TTC549 (cell line): ENCODE data around the gene UBE2V1.

ENCODE experiments used
- FAIRE-seq: peaks from 2 replicates; lab custom pipeline; 2012; peaks lifted over from hg19 to GRCh38; lab: Jason Lieb, UNC

The UBE2V1 gene

DNA sequence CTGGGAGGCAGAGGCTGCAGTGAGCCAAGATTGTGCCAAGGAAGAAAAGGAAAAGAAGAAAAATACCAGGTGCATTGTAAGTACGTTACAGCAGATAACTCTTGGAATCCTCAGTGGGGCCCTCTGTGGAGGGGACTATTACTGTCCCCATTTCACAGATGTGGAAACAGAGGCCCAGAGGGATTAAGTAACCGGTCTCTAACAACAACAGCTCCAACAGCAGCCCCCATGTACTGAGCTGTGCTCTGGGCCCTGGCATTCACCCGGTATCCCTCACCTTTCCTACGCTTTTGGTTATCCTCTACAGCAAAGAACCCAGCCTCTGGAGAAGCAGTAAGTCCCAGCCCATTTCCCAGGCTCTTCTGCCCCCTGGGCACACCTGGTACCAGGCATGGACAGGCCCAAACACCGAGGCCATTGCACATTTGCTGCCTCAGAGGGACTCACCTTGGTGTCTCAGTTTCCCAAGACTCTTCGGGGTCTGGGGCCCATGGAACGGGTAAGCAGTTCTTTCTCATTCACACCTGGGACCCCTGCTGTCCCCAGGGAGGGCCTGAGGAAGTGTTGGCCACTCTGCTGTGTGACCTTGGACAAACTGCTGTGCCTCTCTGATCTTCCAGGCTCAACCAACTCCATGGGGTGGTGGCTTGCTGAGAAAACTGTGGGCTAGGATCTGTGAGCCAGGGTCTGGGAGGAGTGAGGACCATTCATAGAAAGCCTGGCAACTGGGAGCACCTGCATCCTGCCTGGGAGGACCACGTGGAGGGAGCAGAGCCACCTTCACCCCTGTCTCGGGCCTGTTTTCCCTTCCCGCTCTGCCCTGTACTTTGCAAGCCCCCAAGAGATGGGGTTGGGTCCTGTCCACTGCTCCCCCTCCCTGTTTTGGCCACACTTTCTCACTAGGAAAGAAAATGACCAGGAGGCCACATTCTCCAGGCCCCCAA is 70.3 kb downstream of the UBE2V1 start:
- FAIRE-seq = no peak

DNA sequence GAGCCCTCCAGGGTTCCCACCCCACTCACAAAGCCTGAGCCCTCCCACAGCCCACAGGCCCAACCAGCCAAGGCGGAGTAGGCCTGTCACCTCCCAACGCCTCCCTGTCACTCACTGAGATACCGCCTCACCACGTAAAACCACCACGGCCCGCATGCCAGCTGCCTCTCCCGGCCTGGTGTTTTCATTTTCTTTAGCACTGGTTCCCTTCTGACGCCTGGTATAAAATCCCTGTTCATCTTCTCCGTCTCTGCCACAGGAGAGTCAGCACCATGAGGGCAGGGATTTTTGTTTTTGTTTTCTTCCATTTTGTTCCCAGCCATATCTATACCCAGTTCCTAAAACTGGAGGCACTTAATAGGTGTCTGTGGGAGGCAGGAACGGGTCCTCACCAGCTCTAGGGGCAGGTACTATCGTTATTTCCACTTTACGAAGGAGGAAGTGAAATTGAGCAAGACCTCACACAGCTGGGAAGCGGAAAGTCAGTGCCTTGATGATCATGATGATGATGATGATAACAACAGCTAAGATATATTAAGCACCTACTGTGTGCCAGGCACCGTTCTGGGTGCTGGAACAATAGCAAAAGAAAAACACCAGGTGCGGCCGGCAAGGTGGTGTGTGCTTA is 71.6 kb downstream of the UBE2V1 start:
- no peak for FAIRE-seq

DNA sequence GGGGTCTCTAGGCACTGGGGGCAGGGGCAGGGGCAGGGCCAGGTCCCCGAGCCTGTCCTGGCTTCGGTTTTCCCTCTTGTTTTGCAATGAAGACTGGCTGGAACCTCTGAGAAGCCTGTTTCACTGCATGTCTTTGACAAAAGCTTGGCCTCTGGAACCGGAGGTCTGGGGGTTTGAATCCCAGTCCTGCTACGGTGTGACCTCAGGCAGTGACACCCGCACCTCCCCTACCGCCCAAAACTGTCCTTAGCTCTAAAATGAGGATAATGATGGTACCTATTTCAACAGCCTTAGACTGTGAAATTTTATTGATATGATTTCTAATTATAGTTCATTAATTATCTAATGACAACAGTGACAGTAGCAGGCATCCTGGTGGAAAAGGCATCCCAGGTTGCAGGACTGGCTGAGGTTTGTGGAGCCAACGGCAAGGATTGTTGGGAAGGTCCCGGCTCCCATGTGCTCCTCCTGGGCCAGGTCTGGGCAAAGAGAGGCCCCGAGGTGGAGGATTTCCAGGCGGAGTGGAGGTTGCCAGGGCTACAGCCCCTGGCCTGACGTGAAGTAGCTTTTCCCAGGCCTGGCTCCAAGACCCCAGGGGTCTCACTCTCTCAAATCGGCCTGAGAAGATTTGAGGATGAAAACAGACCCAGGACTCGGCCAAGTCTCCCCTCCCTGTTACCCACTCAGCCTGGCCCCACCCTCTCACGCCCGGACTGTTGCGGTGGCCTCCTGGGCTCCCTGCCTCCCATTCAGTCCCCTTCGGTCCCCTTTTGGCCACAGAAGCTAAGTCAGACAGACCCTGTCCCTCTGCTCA is 72.3 kb downstream of the UBE2V1 start:
- FAIRE-seq = no peak

DNA sequence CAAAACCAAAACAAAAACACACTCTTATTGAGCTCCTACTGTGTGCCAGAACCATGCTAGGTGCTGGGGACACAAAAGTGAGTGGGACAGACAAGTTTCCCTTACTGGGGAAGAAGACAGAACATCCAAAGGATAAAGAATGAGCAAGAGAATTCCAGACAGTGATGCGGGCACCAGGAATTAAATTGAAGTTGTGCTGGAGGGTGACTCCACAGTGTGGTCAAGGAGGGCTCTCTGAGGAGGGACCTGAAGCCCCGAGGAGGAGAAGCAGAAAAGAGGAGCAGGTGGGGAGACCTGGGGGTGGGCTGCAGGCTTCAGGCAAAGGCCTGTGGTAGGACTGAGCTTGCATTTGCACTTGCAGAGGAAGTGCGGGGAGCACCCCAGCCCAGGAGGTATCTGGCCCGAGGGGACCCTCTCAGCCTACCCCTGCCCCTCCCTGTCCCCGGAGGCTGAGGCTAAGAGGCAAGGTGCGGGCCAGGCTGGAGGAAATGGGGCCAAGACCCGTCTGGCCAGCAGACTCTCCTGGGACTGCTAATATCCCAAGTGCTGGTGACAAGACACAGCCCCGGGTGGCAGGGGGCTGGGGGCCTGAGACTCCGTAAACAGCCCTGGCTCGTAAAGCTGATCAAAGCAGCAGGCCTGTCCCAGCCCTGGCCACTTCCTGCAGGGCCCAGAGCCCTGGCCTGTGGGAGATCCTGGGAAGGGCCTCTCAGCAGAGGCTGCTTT is 73.1 kb downstream of the UBE2V1 start:
- FAIRE-seq = no peak

DNA sequence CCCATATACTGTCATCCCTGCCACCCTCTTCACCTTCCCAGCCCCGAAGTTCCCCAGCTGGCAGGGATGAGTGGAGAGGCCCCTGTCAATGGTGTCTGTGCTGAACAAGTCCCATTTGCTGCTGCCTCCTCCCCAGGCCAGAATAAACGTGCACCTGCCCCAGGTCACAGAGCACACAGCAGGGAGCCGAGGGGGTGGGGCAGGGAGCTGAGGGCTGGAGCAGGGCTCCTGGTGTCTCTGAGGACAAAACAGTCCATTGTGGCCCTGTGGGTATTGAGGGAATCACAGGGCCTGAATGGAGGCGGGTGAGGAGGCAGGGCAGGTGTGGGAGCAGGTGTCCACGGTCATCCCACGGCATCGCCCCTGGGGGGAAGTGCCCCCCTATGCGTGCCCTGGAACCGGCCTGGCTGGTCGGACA is 74.4 kb downstream of the UBE2V1 start:
- no peak for FAIRE-seq

DNA sequence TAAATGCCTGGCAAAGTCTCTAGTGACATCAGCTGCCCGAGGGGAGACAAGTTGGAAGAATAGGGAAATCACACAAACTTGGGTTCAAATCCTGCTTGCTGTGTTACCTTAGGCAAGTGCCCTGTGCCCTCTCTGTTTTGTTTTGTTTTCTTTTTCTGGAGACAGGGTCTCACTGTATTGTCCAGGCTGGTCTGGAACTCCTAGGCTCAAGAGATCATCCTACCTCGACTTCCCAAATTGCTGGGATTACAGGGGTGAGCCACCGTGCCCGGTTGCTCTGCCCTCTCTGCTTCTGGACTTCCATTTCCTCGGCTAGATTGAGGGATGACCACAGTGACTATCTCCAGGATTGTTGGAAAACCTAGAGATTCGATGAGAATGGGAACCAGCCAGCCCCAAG is 74.8 kb downstream of the UBE2V1 start:
- no peak for FAIRE-seq

DNA sequence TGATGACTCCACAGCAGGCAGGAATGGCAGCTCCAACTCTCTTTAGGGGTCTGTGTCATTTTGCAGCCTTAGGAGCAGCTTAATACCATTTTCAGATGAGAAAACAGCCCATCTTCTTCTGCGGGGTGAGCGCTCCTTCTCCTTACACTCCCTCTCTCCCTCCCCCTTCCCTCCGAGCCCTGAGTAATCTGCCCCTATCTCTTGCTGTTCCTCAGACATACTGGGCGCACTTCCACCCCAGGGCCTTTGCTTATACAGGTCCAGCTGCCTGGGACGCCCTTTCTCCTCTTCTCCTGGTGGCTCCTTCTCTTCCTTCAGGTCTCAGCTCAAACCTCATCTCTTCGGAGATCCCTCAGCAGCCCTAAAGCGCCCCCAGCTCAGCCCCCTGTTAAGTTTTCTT is 75.4 kb downstream of the UBE2V1 start:
- no peak for FAIRE-seq

DNA sequence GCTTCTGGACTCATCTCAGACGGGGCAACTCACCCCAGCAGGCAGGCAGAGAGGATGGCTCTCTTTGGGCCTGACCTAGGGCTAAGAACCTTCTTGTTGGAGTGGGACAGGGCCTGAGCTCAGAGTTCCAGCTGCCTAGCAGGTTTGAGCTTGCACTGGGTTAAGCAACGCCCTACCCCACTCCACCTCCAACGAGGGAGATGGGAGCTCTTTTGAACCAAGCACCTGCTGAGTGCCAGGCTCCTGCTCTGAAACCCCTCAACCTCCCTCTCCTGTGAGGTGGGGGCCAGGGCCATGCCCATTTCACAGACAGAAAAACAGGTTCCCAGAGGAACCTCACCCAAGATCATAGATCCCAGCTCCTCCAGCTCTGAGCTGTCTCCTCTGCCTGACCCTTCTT is 75.8 kb downstream of the UBE2V1 start:
- no peak for FAIRE-seq

DNA sequence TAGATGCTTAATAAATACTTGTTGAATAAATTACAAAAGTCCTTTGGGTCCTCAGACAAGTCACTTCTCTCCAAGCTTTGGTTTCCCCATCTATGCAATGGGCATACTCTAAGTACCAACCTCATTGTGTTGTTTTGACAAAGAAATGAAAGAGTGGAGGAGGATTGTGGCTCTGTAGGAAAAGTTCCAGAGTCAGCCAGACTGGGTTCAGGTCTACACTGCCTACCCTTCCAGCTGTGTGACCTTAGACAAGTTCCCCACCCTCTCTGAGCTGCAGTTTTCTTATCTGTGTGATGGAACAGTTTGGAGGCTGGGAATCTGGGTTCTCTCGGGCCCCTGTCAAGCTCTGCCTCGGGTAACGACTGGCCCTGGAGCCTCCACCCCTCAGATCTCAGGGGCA is 76.2 kb downstream of the UBE2V1 start:
- no peak for FAIRE-seq

DNA sequence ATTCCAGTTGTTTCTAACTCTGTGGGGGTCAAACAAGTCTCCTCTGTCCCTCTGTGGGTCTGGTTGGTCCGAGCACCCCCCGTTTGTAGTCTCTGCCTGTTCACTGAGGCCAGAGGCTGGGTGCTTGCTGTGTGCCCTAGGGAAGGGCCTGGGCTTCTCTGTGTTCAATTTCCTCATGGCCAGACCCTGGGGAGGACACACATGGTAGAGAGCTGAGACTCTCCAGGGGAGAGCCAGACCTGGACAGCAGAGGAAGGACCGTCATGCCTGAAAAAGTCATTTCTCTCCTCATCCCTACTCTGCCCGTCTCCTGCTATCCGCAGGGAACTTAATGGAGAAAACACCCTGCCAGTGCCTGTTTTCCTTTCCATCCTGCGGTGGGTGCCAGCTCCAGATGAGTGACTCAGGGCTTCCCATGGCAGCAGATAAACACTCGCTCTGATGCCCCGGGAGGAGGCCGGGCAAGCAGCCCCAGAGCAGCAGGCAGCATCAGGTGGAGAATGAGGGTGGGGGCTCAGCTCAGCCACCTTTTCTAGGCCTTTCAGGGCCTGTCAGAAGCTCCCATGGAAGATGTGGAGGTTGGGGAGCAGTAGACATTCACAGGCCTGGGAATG is 78.3 kb downstream of the UBE2V1 start:
- FAIRE-seq = no peak

DNA sequence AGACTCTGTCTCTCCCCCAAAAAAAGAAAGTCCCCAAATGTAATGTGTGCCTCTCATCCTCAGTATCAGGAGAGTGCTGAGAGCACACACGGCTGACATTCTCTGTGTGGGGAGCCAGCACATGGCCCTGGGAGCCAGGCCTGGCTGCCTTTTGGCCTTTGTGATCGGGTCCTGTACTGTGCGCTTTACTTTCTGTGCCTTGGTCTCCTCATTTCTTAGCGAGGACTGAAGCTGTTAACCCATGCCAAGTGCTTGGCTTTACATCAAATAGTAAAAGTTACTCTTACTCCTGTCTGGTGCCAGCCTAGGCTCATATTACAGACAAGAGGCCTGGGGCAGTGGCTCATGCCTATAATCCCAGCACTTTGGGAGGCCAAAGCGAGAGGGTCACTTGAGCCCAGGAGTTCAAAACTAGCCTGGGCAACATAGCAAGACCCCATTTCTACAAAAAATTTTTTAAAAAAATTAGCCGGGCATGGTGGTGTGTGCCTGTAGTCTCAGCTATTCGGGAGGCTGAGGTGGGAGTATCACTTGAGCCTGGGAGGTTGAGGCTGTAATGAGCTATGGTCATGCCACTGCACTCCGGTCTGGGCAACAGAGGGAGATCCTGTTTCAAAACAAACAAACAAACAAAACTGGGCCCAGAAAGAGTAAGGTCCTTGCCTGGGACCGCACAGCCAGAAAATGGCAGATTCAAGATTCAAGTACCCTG is 79.8 kb downstream of the UBE2V1 start:
- no peak for FAIRE-seq
